Activated CD4-positive, CD25-positive, alpha-beta regulatory T cell treated with anti-CD3 and anti-CD28 coated beads, Interleukin-2, amount 50 U/mL, for 24 hours (primary cell): Measurements from ENCODE around the gene FAM3D.
A peak's percentile ranks its signal among the peaks of the same experiment; 100 is the strongest.
"Not testable (repeated sequence)": the region's sequence is repeated elsewhere in the genome, so short reads cannot be mapped to it uniquely, and the experiment has no call there.

Experiments
- ATAC-seq, 2 donors: fragments of 150-1000 bp; cut with Tn5 transposase; one replicate each; pipeline ENCODE4 v1.10.0; 2021; ENCODE audit warnings: mild to moderate bottlenecking in 1 of 2, moderate library complexity in 1 of 2

The FAM3D gene

GRCh38 chr3:58683001-58683458, 16.5 kb upstream of the FAM3D start:
- ATAC-seq = no peak

GRCh38 chr3:58681863-58682262, 15.3 kb upstream of the FAM3D start:
- peak in 1 of 2 donors; percentile 10 for ATAC-seq

- ATAC-seq = no peak
Measured at GRCh38 chr3:58680879-58681525, 14.4 kb upstream of the FAM3D start.

GRCh38 chr3:58679974-58680666, 13.5 kb upstream of the FAM3D start:
- ATAC-seq = no peak

GRCh38 chr3:58679446-58679845, 12.9 kb upstream of the FAM3D start:
- no peak for ATAC-seq

- ATAC-seq = not testable (repeated sequence)
Measured at GRCh38 chr3:58678177-58678970, 11.8 kb upstream of the FAM3D start.

- ATAC-seq = no peak
Measured at GRCh38 chr3:58672880-58673279, 6.3 kb upstream of the FAM3D start.

GRCh38 chr3:58672451-58672850, 5.9 kb upstream of the FAM3D start:
- no peak for ATAC-seq

GRCh38 chr3:58670506-58671135, 4.0 kb upstream of the FAM3D start:
- no peak for ATAC-seq

- no peak for ATAC-seq
Measured at GRCh38 chr3:58668247-58668646, 1.7 kb upstream of the FAM3D start.

- no peak for ATAC-seq
Measured at GRCh38 chr3:58667704-58668103, 1.1 kb upstream of the FAM3D start.

- ATAC-seq = no peak
Measured at GRCh38 chr3:58667229-58667628, 655 bp upstream of the FAM3D start.

- no peak for ATAC-seq
Measured at GRCh38 chr3:58665405-58665804, 1.2 kb downstream of the FAM3D start.

- ATAC-seq = no peak
Measured at GRCh38 chr3:58664611-58665010, 2.0 kb downstream of the FAM3D start.

- ATAC-seq = no peak
Measured at GRCh38 chr3:58661836-58662420, 4.6 kb downstream of the FAM3D start.

- ATAC-seq = no peak
Measured at GRCh38 chr3:58660998-58661397, 5.6 kb downstream of the FAM3D start.

GRCh38 chr3:58659051-58659675, 7.4 kb downstream of the FAM3D start:
- no peak for ATAC-seq

- no peak for ATAC-seq
Measured at GRCh38 chr3:58658508-58658907, 8.1 kb downstream of the FAM3D start.

GRCh38 chr3:58657571-58658141, 8.9 kb downstream of the FAM3D start:
- no peak for ATAC-seq

GRCh38 chr3:58657036-58657520, 9.5 kb downstream of the FAM3D start:
- ATAC-seq = no peak

- no peak for ATAC-seq
Measured at GRCh38 chr3:58656631-58657030, 9.9 kb downstream of the FAM3D start.

- no peak for ATAC-seq
Measured at GRCh38 chr3:58654466-58654865, 12.1 kb downstream of the FAM3D start.
